HG03103 (cell line): ENCODE results near the gene UTS2R.

Source experiments
- ATAC-seq: cut with Tn5 transposase; IDR thresholded peaks from one replicate; pipeline ENCODE4 v1.9.1; 2021; ENCODE audit warnings: low read depth; ENCODE audit not compliant: unreplicated experiment

The UTS2R gene

DNA sequence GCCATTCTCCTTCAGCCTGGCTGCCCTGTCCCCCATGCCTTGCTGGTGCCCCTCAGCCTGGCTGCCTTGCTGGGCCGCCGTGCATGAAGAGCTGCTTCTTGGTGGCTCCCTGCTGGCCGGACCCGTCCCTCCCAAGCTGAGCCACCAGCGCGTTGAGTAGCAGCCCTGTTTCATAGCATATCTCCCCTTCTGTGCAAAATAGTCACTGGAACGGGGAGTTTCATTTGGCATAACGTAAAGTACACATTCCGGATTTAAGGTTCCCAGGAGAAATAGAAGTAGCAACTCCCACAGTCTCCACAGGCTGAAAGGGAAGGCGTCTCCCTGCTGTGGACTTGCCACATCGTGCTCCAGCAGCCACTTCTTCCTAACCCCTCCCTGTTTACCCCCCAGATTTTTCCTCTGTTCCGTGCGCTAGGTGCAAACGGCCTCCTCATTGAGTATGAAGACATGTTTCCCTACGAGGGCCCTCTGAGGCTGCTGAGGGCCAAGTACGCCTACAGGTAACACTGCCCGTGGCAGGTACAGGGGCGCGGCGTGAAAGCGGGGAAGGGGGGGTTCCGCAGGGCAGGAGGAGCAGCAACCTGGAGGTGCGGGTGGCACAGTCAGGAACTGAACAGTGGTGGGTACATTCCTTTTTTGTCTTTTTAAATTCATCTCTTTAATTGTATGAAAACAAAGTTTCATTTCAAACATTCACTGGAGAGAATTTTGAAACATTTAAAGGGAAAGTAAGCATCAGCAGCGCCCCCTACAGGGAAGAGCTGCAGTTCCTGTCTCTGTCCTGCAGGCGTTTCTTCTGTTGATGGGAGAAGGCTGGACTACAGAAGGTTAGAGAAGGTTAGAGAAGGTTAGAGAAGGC, 52.7 kb downstream of the UTS2R start:
- no peak for ATAC-seq

DNA sequence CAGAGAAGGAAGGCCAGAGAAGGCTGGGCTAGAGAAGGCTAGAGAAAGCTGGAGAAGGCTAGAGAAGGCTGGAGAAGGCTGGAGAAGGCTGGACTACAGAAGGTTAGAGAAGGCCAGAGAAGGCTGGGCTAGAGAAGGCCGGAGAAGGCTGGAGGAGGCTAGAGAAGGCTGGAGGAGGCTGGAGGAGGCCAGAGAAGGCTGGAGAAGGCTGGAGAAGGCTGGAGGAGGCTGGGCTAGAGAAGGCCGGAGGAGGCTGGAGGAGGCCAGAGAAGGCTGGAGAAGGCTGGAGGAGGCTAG, 53.2 kb downstream of the UTS2R start:
- no peak for ATAC-seq
